Motor neuron (in vitro differentiated cells): ENCODE results near the gene CGA. TPM values are rescaled to one million over a fixed set of nuclear protein-coding genes. Genes with fewer than 3 reads are reported as not detected.

Source experiments
- ATAC-seq, 8 experiments: fragments of 200-7000 bp; cut with Tn5 transposase; replicated peaks in 6 of 8; 2 replicates each; pipeline ENCODE4 v1.8.0; 2021; ENCODE audit warnings: mild to moderate bottlenecking in 8 of 8, moderate library complexity in 8 of 8
- H3K27ac ChIP-seq, 2 donors: fragments of 250-450 bp; sonication (Bioruptor Pico); 2 replicates each; pipeline ENCODE4 v1.9.0; 2021; ENCODE audit warnings: antibody characterized with exemption in 2 of 2, mild to moderate bottlenecking in 2 of 2, moderate library complexity in 1 of 2
- H3K4me1 ChIP-seq, 2 donors: fragments of 250-450 bp; sonication (Bioruptor Pico); replicated peaks in 1 of 2; 2 replicates each; pipeline ENCODE4 v1.6.1; 2021; ENCODE audit warnings: antibody characterized with exemption in 2 of 2, mild to moderate bottlenecking in 2 of 2, moderate library complexity in 1 of 2
- H3K4me3 ChIP-seq, 5 donors: fragments of 250-450 bp; sonication (Bioruptor Pico); 2 replicates each; pipeline ENCODE4 v1.9.0; 2021; ENCODE audit warnings: antibody characterized with exemption in 5 of 5, mild to moderate bottlenecking in 5 of 5, moderate library complexity in 4 of 5
- WGBS, 10 experiments: fragments of 450-650 bp; shearing (Covaris generic); methylation state at CpG; one replicate each; pipeline ENCODE4 v1.0.0; 2022; 5-methylcytosine and 5-hydroxymethylcytosine counted together
- in situ Hi-C, 9 experiments: fragments of 400-800 bp; cut with MboI; loops; one replicate each; pipeline ENCODE4 v1.15.0; 2021; ENCODE audit warnings: low sequenced_read_pairs in 9 of 9, low pct_unique_long_range_greater_than_20kb in 2 of 9; ENCODE audit not compliant: unreplicated experiment in 9 of 9
- total RNA-seq, 8 experiments: library from RNA; unstranded; fragments of 300-600 nt; gene quantifications; 2 replicates each; pipeline versions ENCODE4 v1.2.3 to v1.2.4, GENCODE V29; 2022

CGA gene
- total RNA-seq, 8 experiments from 2014 or later, result 0.33 to 1.00 (median 0.60) TPM; not detected in 4

- no peak overlapping the region for H3K27ac ChIP-seq
- 27 to 100% (median 82%) methylated on average over 1 to 4 of the region's 4 CpGs; no CpG with 5 or more reads in 1 of the 10 experiments for WGBS, 10 experiments
- H3K4me1 ChIP-seq, result peaks cover 4 to 7% of the 10 kb centered on the region in 2 donors
- ATAC-seq, result no peak
- H3K4me3 ChIP-seq, result no peak overlapping the region
- in situ Hi-C loops, result no loop called here
These were observed 9.8 kb upstream of the CGA start for GRCh38 chr6:87104667-87105066.

GRCh38 chr6:87103977-87104601, 9.2 kb upstream of the CGA start:
- in situ Hi-C loops, result no loop called here
- Histone ChIP-seq H3K4me1 (peaks cover 4 to 7% of the 10 kb centered on the region in 2 donors), H3K4me3 (no peak overlapping the region), H3K27ac (no peak overlapping the region)
- WGBS, 10 experiments, result 51 to 100% (median 93%) methylated on average over 2 to 4 of the region's 4 CpGs; no CpG with 5 or more reads in 2 of the 10 experiments
- no peak for ATAC-seq

- WGBS, 10 experiments, result 0 to 86% (median 72%) methylated on average over 1 of the region's 1 CpG; no CpG with 5 or more reads in 6 of the 10 experiments
- ATAC-seq, result peak in 2 of 8 experiments; percentile 50 to 64
- H3K27ac ChIP-seq, result no peak overlapping the region
- no peak overlapping the region for H3K4me3 ChIP-seq
- H3K4me1 ChIP-seq, result peaks cover 4 to 7% of the 10 kb centered on the region in 2 donors
- in situ Hi-C loops, result no loop called here
These were observed 7.3 kb upstream of the CGA start for GRCh38 chr6:87102151-87102621.

DNA sequence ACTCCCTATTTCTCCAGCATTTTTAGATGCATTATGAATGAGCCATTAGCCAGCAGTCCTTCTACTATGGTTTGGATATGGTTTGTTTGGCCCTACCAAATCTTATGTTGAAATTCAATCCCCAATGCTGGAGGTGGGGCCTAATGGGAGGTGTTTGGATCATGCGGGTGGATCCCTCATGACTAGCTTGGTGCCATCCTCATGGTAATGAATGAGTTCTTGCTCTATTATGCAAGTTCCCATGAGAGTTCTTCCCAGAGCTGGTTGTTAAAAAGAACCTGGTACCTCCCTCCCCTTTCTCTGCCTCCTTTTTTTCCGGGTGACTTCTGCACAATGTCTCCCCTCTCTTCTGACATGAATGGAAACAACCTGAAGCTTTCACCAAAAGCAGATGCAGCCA, 6.2 kb upstream of the CGA start:
- 21 to 100% (median 54%) methylated on average over 1 to 2 of the region's 2 CpGs; no CpG with 5 or more reads in 2 of the 10 experiments for WGBS, 10 experiments
- H3K27ac ChIP-seq, result no peak overlapping the region

DNA sequence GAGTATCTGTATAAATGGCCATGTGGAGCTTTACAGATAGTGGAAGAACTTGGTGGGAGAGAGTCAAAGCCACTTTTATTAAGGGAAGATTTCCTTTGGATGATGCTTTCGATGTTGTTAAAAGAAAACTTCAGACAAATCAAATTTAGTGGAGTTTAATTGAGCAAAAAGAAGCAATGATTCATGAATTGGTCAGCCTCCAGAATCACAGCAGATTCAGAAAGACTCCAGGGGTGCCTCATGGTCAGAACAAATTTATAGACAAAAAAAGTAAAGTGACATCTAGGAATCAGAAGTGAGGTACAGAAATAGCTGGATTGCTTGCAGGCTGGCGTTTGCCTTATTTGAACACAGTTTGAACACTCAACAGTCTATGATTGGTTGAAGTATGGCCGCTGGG, 5.3 kb upstream of the CGA start:
- peaks cover 4 to 7% of the 10 kb centered on the region in 2 donors for H3K4me1 ChIP-seq
- no peak overlapping the region for H3K4me3 ChIP-seq
- ATAC-seq, result no peak
- 30 to 100% (median 83%) methylated on average over 1 to 3 of the region's 3 CpGs; no CpG with 5 or more reads in 1 of the 10 experiments for WGBS, 10 experiments
- in situ Hi-C loops, result no loop called here
- H3K27ac ChIP-seq, result no peak overlapping the region

More for the DNA sequence above, 6.2 kb upstream of the CGA start:
- Histone ChIP-seq H3K4me3 (no peak overlapping the region), H3K4me1 (peaks cover 4 to 7% of the 10 kb centered on the region in 2 donors)
- ATAC-seq, result peak in 4 of 8 experiments; percentile 21 to 80 (median 56)
- in situ Hi-C loops, result no loop called here

DNA sequence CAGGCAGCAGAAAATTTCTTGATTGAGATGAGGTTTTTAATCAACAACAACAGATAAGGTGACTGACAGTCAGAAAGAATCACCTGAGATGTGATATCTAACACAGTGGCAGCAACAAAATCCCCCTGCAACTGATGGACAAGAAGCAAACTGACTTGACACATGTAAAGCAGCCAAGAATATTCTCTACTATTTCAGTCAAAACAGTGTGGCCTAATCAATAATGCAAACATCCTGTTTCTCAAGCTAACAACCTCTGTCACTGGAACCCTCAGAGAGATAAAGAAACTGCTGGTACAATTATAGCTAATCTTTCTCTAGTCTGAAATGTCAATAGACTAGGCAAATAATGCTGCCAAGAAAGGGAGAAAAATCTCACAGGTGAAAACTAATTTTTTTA, 4.6 kb upstream of the CGA start:
- no peak overlapping the region for H3K4me3 ChIP-seq
- peaks cover 4 to 7% of the 10 kb centered on the region in 2 donors for H3K4me1 ChIP-seq
- in situ Hi-C loops, result no loop called here
- ATAC-seq, result no peak
- H3K27ac ChIP-seq, result no peak overlapping the region

GRCh38 chr6:87094576-87094975, 330 bp downstream of the CGA start:
- 0 to 100% (median 60%) methylated on average over 1 of the region's 1 CpG; no CpG with 5 or more reads in 3 of the 10 experiments for WGBS, 10 experiments
- in situ Hi-C loops, result no loop called here
- H3K27ac ChIP-seq, result no peak overlapping the region
- no peak overlapping the region for H3K4me3 ChIP-seq
- no peak for ATAC-seq
- no peaks in the 10 kb centered on the region for H3K4me1 ChIP-seq

DNA sequence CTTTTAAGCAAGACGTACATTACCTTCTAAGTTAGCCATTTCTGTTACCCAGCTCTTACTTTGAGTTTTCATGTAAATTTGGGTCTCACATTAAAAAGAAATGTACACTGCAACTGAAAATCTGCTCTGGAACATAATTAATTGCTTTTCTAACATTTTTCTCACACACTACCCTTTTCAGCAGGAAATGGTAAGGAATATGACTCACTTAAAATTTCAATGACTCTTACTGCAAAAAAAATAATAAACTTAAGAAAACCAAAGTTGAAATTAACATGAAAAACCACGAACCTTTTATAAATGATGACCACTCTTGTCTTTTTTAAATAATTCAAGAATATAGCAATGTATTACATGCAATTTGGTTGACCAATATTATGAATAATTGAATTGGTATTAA, 1.3 kb downstream of the CGA start:
- Histone ChIP-seq H3K4me1 (no peaks in the 10 kb centered on the region), H3K27ac (no peak overlapping the region), H3K4me3 (no peak overlapping the region)
- no peak for ATAC-seq
- 21 to 100% (median 69%) methylated on average over 1 to 2 of the region's 2 CpGs for WGBS, 10 experiments
- in situ Hi-C loops, result no loop called here

DNA sequence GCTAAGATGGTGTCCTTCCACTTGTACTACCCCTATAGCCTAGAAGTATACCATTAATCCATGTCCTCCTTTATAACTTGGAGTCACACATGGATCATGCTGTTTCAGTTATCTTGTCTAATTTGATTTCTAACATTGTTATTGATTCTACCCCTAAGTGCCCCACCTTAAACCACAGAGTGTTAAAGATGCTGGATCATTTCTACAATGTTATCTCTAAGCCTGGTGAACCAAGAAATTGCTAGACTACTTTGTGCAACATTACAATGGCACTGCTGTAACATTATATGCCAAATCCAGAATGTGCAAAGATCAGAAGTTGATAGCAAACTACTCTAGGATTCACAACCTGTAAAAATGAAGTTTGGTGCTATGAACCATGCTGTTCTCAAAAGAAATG, 1.7 kb downstream of the CGA start:
- no peaks in the 10 kb centered on the region for H3K4me1 ChIP-seq
- ATAC-seq, result no peak
- in situ Hi-C loops, result no loop called here
- no peak overlapping the region for H3K4me3 ChIP-seq
- H3K27ac ChIP-seq, result no peak overlapping the region

GRCh38 chr6:87092435-87092834, 2.5 kb downstream of the CGA start:
- ATAC-seq, result no peak
- Histone ChIP-seq H3K4me1 (no peaks in the 10 kb centered on the region), H3K27ac (no peak overlapping the region), H3K4me3 (no peak overlapping the region)
- WGBS, 10 experiments, result 40 to 86% (median 54%) methylated on average over 2 to 3 of the region's 3 CpGs; no CpG with 5 or more reads in 2 of the 10 experiments
- in situ Hi-C loops, result no loop called here

DNA sequence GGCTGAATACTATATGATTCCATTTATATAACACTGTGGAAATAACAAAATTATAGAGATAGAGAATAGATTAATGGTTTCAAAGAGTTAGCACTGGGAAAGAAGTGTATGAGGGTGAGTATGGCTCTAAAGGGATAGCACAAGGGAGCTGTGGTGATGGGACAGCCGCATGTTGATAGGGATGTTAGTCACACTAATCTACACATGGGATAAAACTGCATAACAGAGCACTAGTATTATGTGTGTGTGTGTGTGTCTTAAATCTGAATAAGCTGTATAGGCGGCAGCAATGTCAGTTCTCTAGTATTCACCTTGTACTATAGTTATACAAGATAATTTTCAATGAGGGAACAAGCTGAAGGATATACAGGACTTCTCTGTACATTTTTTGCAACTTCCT, 5.8 kb downstream of the CGA start:
- ATAC-seq, result peak in 2 of 8 experiments; percentile 72 to 77
- H3K4me1 ChIP-seq, result no peaks in the 10 kb centered on the region
- no peak overlapping the region for H3K27ac ChIP-seq
- 0 to 92% (median 57%) methylated on average over 1 to 2 of the region's 2 CpGs; no CpG with 5 or more reads in 2 of the 10 experiments for WGBS, 10 experiments
- H3K4me3 ChIP-seq, result no peak overlapping the region
- in situ Hi-C loops, result no loop called here

DNA sequence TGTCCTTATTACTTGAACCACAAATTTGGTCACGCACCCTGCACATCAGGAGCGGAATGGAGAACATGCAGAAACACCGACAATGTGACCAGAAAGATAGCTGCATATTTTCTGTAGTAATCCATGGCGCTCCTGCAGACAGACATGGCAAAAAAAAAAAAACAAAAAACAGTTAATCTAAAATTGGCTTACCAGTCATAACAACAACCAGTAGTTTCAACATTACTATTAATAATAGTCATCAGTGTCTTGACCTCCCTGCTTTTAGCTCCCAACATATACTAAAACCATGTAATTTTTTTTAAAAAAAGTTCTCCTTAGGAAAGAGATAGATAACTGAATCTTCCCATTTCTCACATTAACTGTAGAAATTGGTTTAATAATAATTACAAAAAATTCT, 6.8 kb downstream of the CGA start:
- 48 to 100% (median 100%) methylated on average over 1 to 4 of the region's 4 CpGs; no CpG with 5 or more reads in 1 of the 10 experiments for WGBS, 10 experiments
- in situ Hi-C loops, result no loop called here

DNA sequence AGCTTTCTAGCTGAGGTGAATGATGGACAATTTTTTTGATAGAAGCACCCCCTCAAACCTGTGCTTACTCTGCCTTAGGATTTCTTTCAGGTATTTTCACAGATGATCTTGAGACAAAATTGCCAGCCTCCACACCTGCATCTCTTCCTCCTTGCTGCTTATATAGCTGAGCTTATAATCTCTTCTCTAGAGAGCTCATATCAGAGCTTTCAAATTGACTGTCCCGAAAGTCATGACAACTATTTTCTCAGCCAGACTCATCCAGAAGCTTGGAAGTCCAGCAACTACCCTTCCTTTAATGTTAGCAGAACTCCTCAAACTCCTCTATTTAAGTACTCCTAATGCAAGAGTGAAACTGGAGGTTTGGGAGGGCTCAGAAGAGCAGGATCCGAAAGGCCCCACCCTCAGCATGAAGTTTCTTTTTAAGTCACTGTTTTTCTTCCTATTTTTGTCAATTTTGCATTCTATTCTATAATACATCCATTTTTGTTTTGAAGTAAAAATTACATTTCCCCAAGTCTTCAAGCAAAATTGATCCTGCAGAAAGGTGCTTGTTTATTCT, 12.7 kb downstream of the CGA start:
- H3K4me3 ChIP-seq, result no peak overlapping the region
- no peak for ATAC-seq
- in situ Hi-C loops, result no loop called here
- no peaks in the 10 kb centered on the region for H3K4me1 ChIP-seq
- H3K27ac ChIP-seq, result no peak overlapping the region
- 14 to 90% (median 83%) methylated on average over 1 to 2 of the region's 2 CpGs; no CpG with 5 or more reads in 1 of the 10 experiments for WGBS, 10 experiments

More for the DNA sequence above, 6.8 kb downstream of the CGA start:
- no peak for ATAC-seq
- no peak overlapping the region for H3K27ac ChIP-seq
- H3K4me3 ChIP-seq, result no peak overlapping the region
- no peaks in the 10 kb centered on the region for H3K4me1 ChIP-seq
